K562 (cell line): Measurements from ENCODE around the gene RTL10. TPM values are rescaled to one million over a fixed set of nuclear protein-coding genes. Genes with fewer than 3 reads are reported as not detected.
A peak's percentile ranks its signal among the peaks of the same experiment; 100 is the strongest.

Experiments used
- ASH1L ChIP-seq: fragments of 450-650 bp; IDR thresholded peaks from 2 replicates; pipeline ENCODE4 v1.6.1; 2018; ENCODE audit warnings: borderline replicate concordance, mild to moderate bottlenecking, low read depth; ENCODE audit not compliant: partially characterized antibody
- CEBPB ChIP-seq: fragments of 450-650 bp; IDR thresholded peaks from 2 replicates; pipeline ENCODE4 v1.6.1; 2016; ENCODE audit warnings: missing genetic modification characterization, missing compliant biosample characterization
- EP400 ChIP-seq: fragments of 450-650 bp; IDR thresholded peaks from 2 replicates; pipeline ENCODE4 v1.6.1; 2017; ENCODE audit warnings: antibody characterized with exemption, mild to moderate bottlenecking, moderate library complexity
- GTF2E2 ChIP-seq: fragments of 200-800 bp; sonication (Bioruptor generic); IDR thresholded peaks from 2 replicates; pipeline ENCODE4 v1.6.1; 2016; ENCODE audit warnings: missing genetic modification characterization, missing compliant biosample characterization
- ILK ChIP-seq: fragments of 450-650 bp; IDR thresholded peaks from 2 replicates; pipeline ENCODE4 v1.6.1; 2016; ENCODE audit warnings: missing genetic modification characterization, low read depth, mild to moderate bottlenecking, missing compliant biosample characterization, moderate library complexity, borderline replicate concordance
- JUN ChIP-seq, 2 experiments: sonication (generic) in 1 of 2; formaldehyde crosslinking in 1 of 2; IDR thresholded peaks; 2 replicates each; pipeline versions ENCODE4 v1.6.1 to v1.8.0; 2012 to 2022; ENCODE audit warnings: borderline replicate concordance in 2 of 2, mild to moderate bottlenecking in 2 of 2, improper control_type of control experiment in 1 of 2, low read depth in 1 of 2, low read length in 1 of 2, missing genetic modification reagents in 1 of 2
- MYC ChIP-seq, 2 experiments: fragments of 250-450 bp in 1 of 2; sonication (Bioruptor Pico) in 1 of 2; IDR thresholded peaks; 2 replicates each; pipeline versions ENCODE4 v1.5.1 to v1.6.1; 2012 to 2021; ENCODE audit warnings: low read depth in 2 of 2, borderline replicate concordance in 1 of 2, improper control_type of control experiment in 1 of 2, low read length in 1 of 2, mild to moderate bottlenecking in 1 of 2, moderate library complexity in 1 of 2
- NFRKB ChIP-seq: fragments of 450-650 bp; IDR thresholded peaks from 2 replicates; pipeline ENCODE4 v1.6.1; 2016; ENCODE audit warnings: low read depth
- OTX1 ChIP-seq: fragments of 450-650 bp; formaldehyde crosslinking; IDR thresholded peaks from 2 replicates; pipeline ENCODE4 v1.4.0; 2022; ENCODE audit warnings: mild to moderate bottlenecking
- PHF21A ChIP-seq: fragments of 450-650 bp; IDR thresholded peaks from 2 replicates; pipeline ENCODE4 v1.6.1; 2017; ENCODE audit warnings: low read depth, borderline replicate concordance
- PKNOX1 ChIP-seq: fragments of 450-650 bp; IDR thresholded peaks from 2 replicates; pipeline ENCODE4 v1.6.1; 2016
- POLR2B ChIP-seq: fragments of 450-650 bp; IDR thresholded peaks from 2 replicates; pipeline ENCODE4 v1.6.1; 2018; ENCODE audit warnings: low read depth; ENCODE audit not compliant: partially characterized antibody
- PTBP1 ChIP-seq: fragments of 200-400 bp; formaldehyde crosslinking; IDR thresholded peaks from 2 replicates; pipeline ENCODE4 v1.6.1; 2017; ENCODE audit warnings: low read depth, low read length
- RAD51 ChIP-seq: fragments of 450-650 bp; IDR thresholded peaks from 2 replicates; pipeline ENCODE4 v1.7.1; 2016; ENCODE audit warnings: low read depth, mild to moderate bottlenecking, borderline replicate concordance
- TAF9B ChIP-seq: fragments of 450-650 bp; IDR thresholded peaks from 2 replicates; pipeline ENCODE4 v1.6.1; 2018; ENCODE audit warnings: mild to moderate bottlenecking; ENCODE audit not compliant: partially characterized antibody
- ZFP36 ChIP-seq: fragments of 150-350 bp; IDR thresholded peaks from 2 replicates; pipeline ENCODE4 v1.6.1; 2018; ENCODE audit warnings: low read length, low read depth; ENCODE audit not compliant: partially characterized antibody
- ZKSCAN8 ChIP-seq: fragments of 200-800 bp; sonication (Bioruptor generic); IDR thresholded peaks from 2 replicates; pipeline ENCODE4 v1.6.1; 2016; ENCODE audit warnings: missing genetic modification characterization, missing compliant biosample characterization
- ZNF253 ChIP-seq: fragments of 250-450 bp; sonication (Bioruptor Pico); conservative IDR thresholded peaks from 2 replicates; pipeline ENCODE4 v1.6.1; 2021; ENCODE audit warnings: mild to moderate bottlenecking
- ZNF384 ChIP-seq: IDR thresholded peaks from 2 replicates; pipeline ENCODE4 v1.6.1; 2012; ENCODE audit warnings: low read depth, low read length, improper control_type of control experiment
- ZNF79 ChIP-seq: fragments of 250-450 bp; sonication (Bioruptor Pico); IDR thresholded peaks from 2 replicates; pipeline ENCODE4 v1.4.0; 2020; ENCODE audit warnings: low read depth, mild to moderate bottlenecking, moderate library complexity
- polyA plus RNA-seq, 8 experiments: library from polyadenylated mRNA; depleted of rRNA in 4 of 8; stranded (reverse) in 5 of 8; unstranded in 3 of 8; fragments of >200 nt; fragmentation: Nextera tagmentation in 2 of 8; fragmentation: Illumina TruSeq in 1 of 8; extraction: Ambion mirVana in 2 of 8; extraction: Trizol in 1 of 8; gene quantifications; 2 replicates each; pipeline versions ENCODE4 v1.2.1 to v1.2.3, GENCODE V29; 2011 to 2014; ENCODE audit warnings: inconsistent platforms in 1 of 8, missing spikeins in 1 of 8
- total RNA-seq, 7 experiments: library from RNA; depleted of rRNA in 6 of 7; stranded (reverse); fragments of >200 nt in 6 of 7; fragmentation: Illumina TruSeq in 2 of 7; extraction: Trizol in 2 of 7; gene quantifications; 2 replicates each; pipeline versions ENCODE4 v1.2.1 to v1.2.3, GENCODE V29; 2011 to 2021; ENCODE audit warnings: low replicate concordance in 1 of 7
- TF ChIP-seq, protein P1 (sequence below): fragments of 250-450 bp; sonication (Bioruptor Pico); IDR thresholded peaks from 2 replicates; pipeline ENCODE4 v1.5.0; 2021
- TF ChIP-seq, protein P2 (sequence below): fragments of 250-450 bp; sonication (Bioruptor Pico); IDR thresholded peaks from 2 replicates; pipeline ENCODE4 v1.8.0; 2021; ENCODE audit warnings: borderline replicate concordance, mild to moderate bottlenecking, moderate library complexity; ENCODE audit not compliant: poor library complexity, severe bottlenecking

RTL10 gene
- total and polyA plus RNA-seq, 9 of the 15 experiments (the other 6 are each of a cell fraction or from before 2014, with no cell fraction given): 19.8 to 75.5 (median 32.5) TPM

DNA sequence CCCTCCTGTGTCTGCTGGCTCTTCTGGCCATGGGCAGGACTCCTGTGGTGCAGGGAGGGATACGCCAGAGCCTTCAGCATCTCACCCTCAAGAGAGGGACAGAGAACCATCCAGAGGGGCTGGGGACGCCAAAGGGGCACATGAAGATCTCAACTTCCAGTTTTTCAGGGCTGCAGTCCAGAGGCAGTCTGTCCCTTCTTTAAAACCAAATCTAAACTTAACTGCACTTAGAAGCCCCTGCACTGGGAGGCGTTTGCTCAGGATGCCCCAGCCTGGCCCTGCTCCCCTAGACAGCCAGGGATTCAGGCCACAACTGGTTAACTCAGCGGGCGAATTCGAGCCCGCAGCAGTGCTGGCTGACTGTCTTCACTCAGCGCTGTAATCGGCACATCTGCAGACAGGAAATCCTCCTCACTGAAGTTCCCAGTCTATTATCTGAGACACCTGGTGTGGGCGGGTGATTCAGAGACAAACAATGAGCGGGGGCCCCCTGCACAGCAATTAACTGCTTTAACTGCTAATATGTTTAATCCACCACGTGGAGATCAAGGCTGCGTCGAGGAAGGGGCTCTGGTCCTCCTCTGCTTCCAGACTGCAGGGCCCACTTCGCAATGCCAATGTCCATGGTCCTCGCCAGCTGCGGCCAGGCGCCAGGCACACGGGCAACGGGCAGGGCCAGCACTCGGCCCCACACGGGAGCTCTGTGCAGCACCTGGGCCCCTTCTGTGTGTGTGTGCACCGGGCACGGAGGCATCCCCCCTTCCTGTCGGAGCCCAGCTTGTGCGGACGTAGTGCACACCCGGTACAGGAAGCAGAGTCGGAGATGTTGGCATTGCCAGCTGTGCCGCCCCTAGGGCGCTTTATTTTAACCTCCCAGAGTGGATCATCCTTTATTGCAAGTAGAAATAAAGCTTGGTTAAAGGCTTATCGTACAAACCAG is 36.9 kb upstream of the RTL10 start (continued):
- TF ChIP-seq MYC (IDR thresholded peaks at IDR 0.05; ENCODE audit: low read depth, low read length) (peak; percentile 95), MYC (CRISPR knock-in tag; IDR thresholded peaks at IDR 0.05; ENCODE audit: borderline replicate concordance, low read depth) (peak; percentile 72), ZNF79 (CRISPR knock-in tag) (0 out of 2 replicates have a peak, but pooled peaks have one; percentile 8), RAD51 (no peak), GTF2E2 (no peak), ZNF384 (0 out of 2 replicates have a peak, but pooled peaks have one; percentile 46), OTX1 (CRISPR knock-in tag) (0 out of 2 replicates have a peak, but pooled peaks have one; percentile 52), PKNOX1 (peak; percentile 83), PTBP1 (peak; percentile 85; the same call in 1 of the 2 replicates), ZKSCAN8 (no peak), POLR2B (no peak), JUN (IDR thresholded peaks at IDR 0.05; ENCODE audit: borderline replicate concordance, low read depth, low read length) (peak; percentile 98), JUN (CRISPR knock-in tag; IDR thresholded peaks at IDR 0.05; ENCODE audit: borderline replicate concordance) (no peak), ILK (tag) (no peak), NFRKB (no peak), ZNF253 (CRISPR knock-in tag) (no peak), ZFP36 (peak; percentile 92), TAF9B (no peak), CEBPB (no peak), ASH1L (no peak), EP400 (no peak), PHF21A (peak; percentile 89; the same call in 1 of the 2 replicates)
- TF ChIP-seq, protein P1, sequence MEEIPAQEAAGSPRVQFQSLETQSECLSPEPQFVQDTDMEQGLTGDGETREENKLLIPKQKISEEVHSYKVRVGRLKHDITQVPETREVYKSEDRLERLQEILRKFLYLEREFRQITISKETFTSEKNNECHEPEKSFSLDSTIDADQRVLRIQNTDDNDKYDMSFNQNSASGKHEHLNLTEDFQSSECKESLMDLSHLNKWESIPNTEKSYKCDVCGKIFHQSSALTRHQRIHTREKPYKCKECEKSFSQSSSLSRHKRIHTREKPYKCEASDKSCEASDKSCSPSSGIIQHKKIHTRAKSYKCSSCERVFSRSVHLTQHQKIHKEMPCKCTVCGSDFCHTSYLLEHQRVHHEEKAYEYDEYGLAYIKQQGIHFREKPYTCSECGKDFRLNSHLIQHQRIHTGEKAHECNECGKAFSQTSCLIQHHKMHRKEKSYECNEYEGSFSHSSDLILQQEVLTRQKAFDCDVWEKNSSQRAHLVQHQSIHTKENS (CRISPR knock-in tag): no peak
- TF ChIP-seq, protein P2, sequence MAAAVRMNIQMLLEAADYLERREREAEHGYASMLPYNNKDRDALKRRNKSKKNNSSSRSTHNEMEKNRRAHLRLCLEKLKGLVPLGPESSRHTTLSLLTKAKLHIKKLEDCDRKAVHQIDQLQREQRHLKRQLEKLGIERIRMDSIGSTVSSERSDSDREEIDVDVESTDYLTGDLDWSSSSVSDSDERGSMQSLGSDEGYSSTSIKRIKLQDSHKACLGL (CRISPR knock-in tag): no peak
